GM23338 (cell line): ENCODE results near the gene CCDC82. TPM values are rescaled to one million over a fixed set of nuclear protein-coding genes. Genes with fewer than 3 reads are reported as not detected.

ENCODE experiments used
- ATAC-seq: fragments of 200-7000 bp; cut with Tn5 transposase; 3 replicates; pipeline ENCODE4 v1.9.1; 2020
- DNase-seq: peaks from one replicate; pipeline ENCODE4 v3.0.0-alpha.2; 2015; ENCODE audit warnings: low spot score
- H2AFZ ChIP-seq: fragments of 200-600 bp; sonication (generic); 2 replicates; pipeline ENCODE4 v1.8.0; 2016; ENCODE audit warnings: antibody characterized with exemption, mild to moderate bottlenecking, moderate library complexity
- H3F3A ChIP-seq: fragments of 200-600 bp; sonication (generic); replicated peaks from 2 replicates; pipeline ENCODE4 v1.8.0; 2017; ENCODE audit warnings: antibody characterized with exemption, mixed run types, low read depth
- H3K27ac ChIP-seq: fragments of 200-600 bp; sonication (generic); 2 replicates; pipeline ENCODE4 v1.6.1; 2016; ENCODE audit warnings: low read depth
- H3K27me3 ChIP-seq: fragments of 200-600 bp; sonication (generic); 2 replicates; pipeline ENCODE4 v1.8.0; 2016; ENCODE audit warnings: mild to moderate bottlenecking, mixed run types, moderate library complexity; ENCODE audit not compliant: insufficient read depth
- H3K36me3 ChIP-seq: fragments of 200-600 bp; sonication (generic); 2 replicates; pipeline ENCODE4 v1.8.0; 2016; ENCODE audit warnings: mild to moderate bottlenecking; ENCODE audit not compliant: insufficient read depth
- H3K4me1 ChIP-seq: fragments of 200-600 bp; sonication (generic); 2 replicates; pipeline ENCODE4 v1.8.0; 2016; ENCODE audit warnings: mild to moderate bottlenecking, moderate library complexity; ENCODE audit not compliant: insufficient read depth
- H3K4me2 ChIP-seq: fragments of 200-600 bp; sonication (generic); 2 replicates; pipeline ENCODE4 v1.7.1; 2017; ENCODE audit warnings: mixed run types
- H3K4me3 ChIP-seq: fragments of 200-600 bp; sonication (generic); 2 replicates; pipeline ENCODE4 v1.6.1; 2016; ENCODE audit warnings: mixed run types
- H3K79me2 ChIP-seq: fragments of 200-600 bp; sonication (generic); replicated peaks from 2 replicates; pipeline ENCODE4 v1.8.0; 2017; ENCODE audit warnings: mild to moderate bottlenecking; ENCODE audit not compliant: insufficient read depth
- H3K9me2 ChIP-seq: fragments of 200-600 bp; sonication (generic); 2 replicates; pipeline ENCODE4 v1.8.0; 2017; ENCODE audit not compliant: insufficient read depth
- H4K20me1 ChIP-seq: fragments of 200-600 bp; sonication (generic); replicated peaks from 2 replicates; pipeline ENCODE4 v1.8.0; 2017; ENCODE audit warnings: mild to moderate bottlenecking; ENCODE audit not compliant: insufficient read depth
- H3K27ac Mint-ChIP-seq: 2 replicates; pipeline ENCODE4 v1.8.0; 2020; ENCODE audit warnings: inconsistent platforms, mild to moderate bottlenecking, moderate library complexity, mixed read lengths
- H3K27me3 Mint-ChIP-seq: 3 replicates; pipeline ENCODE4 v1.8.0; 2022; ENCODE audit warnings: low read depth, mild to moderate bottlenecking, moderate library complexity, mixed read lengths, inconsistent platforms; ENCODE audit not compliant: insufficient read depth, poor library complexity
- H3K36me3 Mint-ChIP-seq: 3 replicates; pipeline ENCODE4 v1.8.0; 2021; ENCODE audit warnings: low read depth, mild to moderate bottlenecking, inconsistent platforms, moderate library complexity, mixed read lengths
- H3K4me1 Mint-ChIP-seq: 3 replicates; pipeline ENCODE4 v1.8.0; 2020; ENCODE audit warnings: mild to moderate bottlenecking, inconsistent platforms, mixed read lengths
- H3K4me3 Mint-ChIP-seq: 3 replicates; pipeline ENCODE4 v1.8.0; 2021; ENCODE audit warnings: moderate library complexity, mild to moderate bottlenecking, inconsistent platforms, mixed read lengths
- H3K9me3 Mint-ChIP-seq: 3 replicates; pipeline ENCODE4 v1.8.0; 2020; ENCODE audit warnings: moderate library complexity, mild to moderate bottlenecking, inconsistent platforms, mixed read lengths
- EZH2 ChIP-seq: fragments of 200-600 bp; sonication (generic); IDR thresholded peaks from one replicate; pipeline ENCODE4 v1.8.0; 2017; ENCODE audit warnings: antibody characterized with exemption, mild to moderate bottlenecking, low read depth; ENCODE audit not compliant: unreplicated experiment
- JUNB ChIP-seq: IDR thresholded peaks from one replicate; pipeline ENCODE4 v1.6.1; 2016; ENCODE audit warnings: antibody characterized with exemption; ENCODE audit not compliant: unreplicated experiment
- NANOG ChIP-seq: IDR thresholded peaks from 2 replicates; pipeline ENCODE4 v1.6.1; 2016; ENCODE audit warnings: antibody characterized with exemption, borderline replicate concordance
- POLR2AphosphoS5 ChIP-seq: IDR thresholded peaks from 2 replicates; pipeline ENCODE4 v1.6.1; 2016; ENCODE audit warnings: antibody characterized with exemption, low read depth
- STAT1 ChIP-seq: IDR thresholded peaks from one replicate; pipeline ENCODE4 v1.6.1; 2016; ENCODE audit warnings: antibody characterized with exemption; ENCODE audit not compliant: unreplicated experiment
- ZNF114 ChIP-seq: fragments of 250-450 bp; sonication (Bioruptor Pico); IDR thresholded peaks from 2 replicates; pipeline ENCODE4 v1.5.0; 2020; ENCODE audit warnings: mild to moderate bottlenecking, moderate library complexity
- ZNF331 ChIP-seq: fragments of 250-450 bp; sonication (Bioruptor Pico); IDR thresholded peaks from 2 replicates; pipeline ENCODE4 v1.5.0; 2020; ENCODE audit warnings: low read depth, mild to moderate bottlenecking, moderate library complexity
- polyA plus RNA-seq: library from polyadenylated mRNA; unstranded; fragments of >200 nt; fragmentation: Nextera tagmentation; extraction: Ambion mirVana; gene quantifications from 2 replicates; pipeline ENCODE4 v1.2.1, GENCODE V29; 2016
- total RNA-seq: library from RNA; depleted of rRNA; stranded (reverse); fragments of >200 nt; shearing (Covaris generic); gene quantifications from 2 replicates; pipeline ENCODE4 v1.2.3, GENCODE V29; 2014
- TF ChIP-seq, protein P1 (sequence below), 2 experiments: fragments of 200-600 bp in 1 of 2; sonication (generic) in 1 of 2; conservative IDR thresholded peaks; 2 replicates each; pipeline versions ENCODE4 v1.5.1 to v1.6.1; 2016 to 2017; ENCODE audit warnings: antibody characterized with exemption in 2 of 2, low read depth in 2 of 2, mild to moderate bottlenecking in 2 of 2, moderate library complexity in 1 of 2
- TF ChIP-seq, protein P2 (sequence below): IDR thresholded peaks from one replicate; pipeline ENCODE4 v1.6.1; 2018; ENCODE audit warnings: antibody characterized with exemption; ENCODE audit not compliant: unreplicated experiment
- TF ChIP-seq, protein P3 (sequence below): IDR thresholded peaks from 2 replicates; pipeline ENCODE4 v1.6.1; 2016; ENCODE audit warnings: antibody characterized with exemption

CCDC82 gene
- total and polyA plus RNA-seq, 2 experiments from 2014 or later: 15.7 to 45.8 TPM

DNA sequence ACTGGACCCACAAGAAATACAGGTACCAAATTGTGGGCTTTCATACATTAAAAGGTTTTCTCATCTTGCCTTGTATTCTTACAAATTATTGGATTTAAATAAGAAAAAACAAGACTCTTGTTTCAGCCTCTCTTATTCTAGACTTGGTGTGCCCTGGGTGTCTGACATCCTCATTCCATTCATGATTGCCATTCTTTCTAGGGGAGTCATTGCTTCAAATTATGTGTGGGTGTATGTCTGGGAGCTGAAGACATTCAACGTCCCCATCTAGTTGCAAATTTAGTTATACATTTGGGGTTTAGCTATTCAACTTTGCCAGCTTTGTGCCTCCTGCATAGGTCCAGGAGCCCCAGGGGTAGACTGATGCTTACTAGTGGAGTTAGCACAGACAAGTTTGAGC lies 64.8 kb downstream of the CCDC82 start:
- no peak for ATAC-seq
- Histone ChIP-seq H3K36me3 (no peaks in the 10 kb centered on the region), H3K4me2 (peak overlapping the region; percentile 33), H4K20me1 (no peaks in the 10 kb centered on the region), H3K4me1 (peaks cover 55% of the 10 kb centered on the region), H3K27ac (peak overlapping the region; percentile 82), H3F3A (no peaks in the 10 kb centered on the region), H2AFZ (no peak overlapping the region), H3K9me2 (peaks cover 13% of the 10 kb centered on the region; the same call in 1 of the 2 replicates), H3K27me3 (no peaks in the 10 kb centered on the region), H3K79me2 (peaks cover 65% of the 10 kb centered on the region), H3K4me3 (no peak overlapping the region)
- TF ChIP-seq ZNF331 (CRISPR knock-in tag) (no peak), ZNF114 (CRISPR knock-in tag) (no peak), JUNB (no peak), EZH2 (no peak), POLR2AphosphoS5 (no peak)
- TF ChIP-seq, protein P1, sequence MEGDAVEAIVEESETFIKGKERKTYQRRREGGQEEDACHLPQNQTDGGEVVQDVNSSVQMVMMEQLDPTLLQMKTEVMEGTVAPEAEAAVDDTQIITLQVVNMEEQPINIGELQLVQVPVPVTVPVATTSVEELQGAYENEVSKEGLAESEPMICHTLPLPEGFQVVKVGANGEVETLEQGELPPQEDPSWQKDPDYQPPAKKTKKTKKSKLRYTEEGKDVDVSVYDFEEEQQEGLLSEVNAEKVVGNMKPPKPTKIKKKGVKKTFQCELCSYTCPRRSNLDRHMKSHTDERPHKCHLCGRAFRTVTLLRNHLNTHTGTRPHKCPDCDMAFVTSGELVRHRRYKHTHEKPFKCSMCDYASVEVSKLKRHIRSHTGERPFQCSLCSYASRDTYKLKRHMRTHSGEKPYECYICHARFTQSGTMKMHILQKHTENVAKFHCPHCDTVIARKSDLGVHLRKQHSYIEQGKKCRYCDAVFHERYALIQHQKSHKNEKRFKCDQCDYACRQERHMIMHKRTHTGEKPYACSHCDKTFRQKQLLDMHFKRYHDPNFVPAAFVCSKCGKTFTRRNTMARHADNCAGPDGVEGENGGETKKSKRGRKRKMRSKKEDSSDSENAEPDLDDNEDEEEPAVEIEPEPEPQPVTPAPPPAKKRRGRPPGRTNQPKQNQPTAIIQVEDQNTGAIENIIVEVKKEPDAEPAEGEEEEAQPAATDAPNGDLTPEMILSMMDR (conservative IDR thresholded peaks at IDR 0.05; ENCODE audit: low read depth in 2 of 2): no peak
- TF ChIP-seq, protein P2, sequence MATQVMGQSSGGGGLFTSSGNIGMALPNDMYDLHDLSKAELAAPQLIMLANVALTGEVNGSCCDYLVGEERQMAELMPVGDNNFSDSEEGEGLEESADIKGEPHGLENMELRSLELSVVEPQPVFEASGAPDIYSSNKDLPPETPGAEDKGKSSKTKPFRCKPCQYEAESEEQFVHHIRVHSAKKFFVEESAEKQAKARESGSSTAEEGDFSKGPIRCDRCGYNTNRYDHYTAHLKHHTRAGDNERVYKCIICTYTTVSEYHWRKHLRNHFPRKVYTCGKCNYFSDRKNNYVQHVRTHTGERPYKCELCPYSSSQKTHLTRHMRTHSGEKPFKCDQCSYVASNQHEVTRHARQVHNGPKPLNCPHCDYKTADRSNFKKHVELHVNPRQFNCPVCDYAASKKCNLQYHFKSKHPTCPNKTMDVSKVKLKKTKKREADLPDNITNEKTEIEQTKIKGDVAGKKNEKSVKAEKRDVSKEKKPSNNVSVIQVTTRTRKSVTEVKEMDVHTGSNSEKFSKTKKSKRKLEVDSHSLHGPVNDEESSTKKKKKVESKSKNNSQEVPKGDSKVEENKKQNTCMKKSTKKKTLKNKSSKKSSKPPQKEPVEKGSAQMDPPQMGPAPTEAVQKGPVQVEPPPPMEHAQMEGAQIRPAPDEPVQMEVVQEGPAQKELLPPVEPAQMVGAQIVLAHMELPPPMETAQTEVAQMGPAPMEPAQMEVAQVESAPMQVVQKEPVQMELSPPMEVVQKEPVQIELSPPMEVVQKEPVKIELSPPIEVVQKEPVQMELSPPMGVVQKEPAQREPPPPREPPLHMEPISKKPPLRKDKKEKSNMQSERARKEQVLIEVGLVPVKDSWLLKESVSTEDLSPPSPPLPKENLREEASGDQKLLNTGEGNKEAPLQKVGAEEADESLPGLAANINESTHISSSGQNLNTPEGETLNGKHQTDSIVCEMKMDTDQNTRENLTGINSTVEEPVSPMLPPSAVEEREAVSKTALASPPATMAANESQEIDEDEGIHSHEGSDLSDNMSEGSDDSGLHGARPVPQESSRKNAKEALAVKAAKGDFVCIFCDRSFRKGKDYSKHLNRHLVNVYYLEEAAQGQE: no peak
- Mint-ChIP-seq H3K36me3 (no peaks in the 10 kb centered on the region), H3K4me3 (no peak overlapping the region), H3K4me1 (peaks cover 53% of the 10 kb centered on the region), H3K27ac (no peak overlapping the region), H3K27me3 (no peaks in the 10 kb centered on the region), H3K9me3 (no peaks in the 10 kb centered on the region)
- DNase-seq: no peak

DNA sequence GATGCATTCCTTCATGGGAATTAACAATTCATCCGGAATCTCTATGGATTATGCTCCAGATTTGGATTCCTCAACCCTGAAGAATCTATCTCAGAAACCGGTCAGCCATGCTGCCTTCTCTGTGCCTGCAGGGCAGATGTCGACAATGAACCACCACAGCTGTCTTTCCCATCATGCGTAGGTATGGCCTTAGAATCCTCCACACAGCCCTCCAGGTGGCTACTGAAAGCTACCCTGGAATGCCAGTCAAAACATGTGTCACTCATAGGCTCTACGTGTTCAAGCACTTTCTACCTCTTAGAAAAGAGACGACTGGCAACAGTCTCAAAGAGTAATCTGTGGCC lies 66.1 kb downstream of the CCDC82 start:
- Histone ChIP-seq H3K9me2 (peaks cover 13% of the 10 kb centered on the region; the same call in 1 of the 2 replicates), H4K20me1 (no peaks in the 10 kb centered on the region), H3K27me3 (no peaks in the 10 kb centered on the region), H3K79me2 (peaks cover 59% of the 10 kb centered on the region), H3K4me1 (peaks cover 42% of the 10 kb centered on the region), H3K36me3 (no peaks in the 10 kb centered on the region), H3F3A (no peaks in the 10 kb centered on the region), H2AFZ (no peak overlapping the region), H3K4me2 (no peak overlapping the region), H3K27ac (no peak overlapping the region), H3K4me3 (no peak overlapping the region)
- H3K4me3 Mint-ChIP-seq: no peak overlapping the region
- H3K36me3 Mint-ChIP-seq: no peaks in the 10 kb centered on the region
- DNase-seq: no peak
- H3K9me3 Mint-ChIP-seq: no peaks in the 10 kb centered on the region
- ATAC-seq: no peak
- H3K4me1 Mint-ChIP-seq: peaks cover 44% of the 10 kb centered on the region
- no peak overlapping the region; the same call in 1 of the 2 replicates for H3K27ac Mint-ChIP-seq
- no peaks in the 10 kb centered on the region for H3K27me3 Mint-ChIP-seq
- TF ChIP-seq NANOG (no peak), STAT1 (no peak), ZNF114 (CRISPR knock-in tag) (no peak), POLR2AphosphoS5 (no peak), ZNF331 (CRISPR knock-in tag) (no peak), JUNB (no peak)
- TF ChIP-seq, protein P1 (conservative IDR thresholded peaks at IDR 0.05; ENCODE audit: low read depth in 2 of 2): no peak
- TF ChIP-seq, protein P2: no peak
- TF ChIP-seq, protein P3, sequence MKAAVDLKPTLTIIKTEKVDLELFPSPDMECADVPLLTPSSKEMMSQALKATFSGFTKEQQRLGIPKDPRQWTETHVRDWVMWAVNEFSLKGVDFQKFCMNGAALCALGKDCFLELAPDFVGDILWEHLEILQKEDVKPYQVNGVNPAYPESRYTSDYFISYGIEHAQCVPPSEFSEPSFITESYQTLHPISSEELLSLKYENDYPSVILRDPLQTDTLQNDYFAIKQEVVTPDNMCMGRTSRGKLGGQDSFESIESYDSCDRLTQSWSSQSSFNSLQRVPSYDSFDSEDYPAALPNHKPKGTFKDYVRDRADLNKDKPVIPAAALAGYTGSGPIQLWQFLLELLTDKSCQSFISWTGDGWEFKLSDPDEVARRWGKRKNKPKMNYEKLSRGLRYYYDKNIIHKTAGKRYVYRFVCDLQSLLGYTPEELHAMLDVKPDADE: no peak
